ENCODE results near the gene MYO1D. TPM values are rescaled to one million over a fixed set of nuclear protein-coding genes. Genes with fewer than 3 reads are reported as not detected.

MYO1D gene
- total and polyA plus RNA-seq, 2 of the 13 experiments (the other 11 are each of a cell fraction or from before 2014, with no cell fraction given) = 13.2 to 17.3 TPM

GRCh38 chr17:32813021-32813420 is 63.9 kb downstream of the MYO1D start (continued):
- TF ChIP-seq THAP9 (CRISPR knock-in tag; IDR thresholded peaks at IDR 0.05; ENCODE audit: borderline replicate concordance) (no peak), SP5 (CRISPR knock-in tag; IDR thresholded peaks at IDR 0.05; ENCODE audit: borderline replicate concordance, low read depth) (no peak), NFATC3 (CRISPR knock-in tag; IDR thresholded peaks at IDR 0.05) (no peak), ZNF460 (CRISPR knock-in tag; IDR thresholded peaks at IDR 0.05; ENCODE audit: borderline replicate concordance) (no peak), RFXAP (CRISPR knock-in tag; IDR thresholded peaks at IDR 0.05; ENCODE audit: borderline replicate concordance) (no peak), THYN1 (CRISPR knock-in tag; IDR thresholded peaks at IDR 0.05; ENCODE audit: borderline replicate concordance, low read depth) (no peak), SP2 (CRISPR knock-in tag; IDR thresholded peaks at IDR 0.05) (no peak)

GRCh38 chr17:32810690-32811089 is 66.2 kb downstream of the MYO1D start:
- H3K4me2 ChIP-seq (ENCODE audit: low read depth, low read length) = no peak overlapping the region
- DNase-seq (ENCODE audit: low spot score) (no peak), ATAC-seq (no peak), FAIRE-seq (no peak)
- no peak overlapping the region for H2AFZ ChIP-seq (ENCODE audit: low read length)
- no peak overlapping the region for H3K27ac ChIP-seq (ENCODE audit: extremely low read length, insufficient read depth, low read length)
- no peaks in the 10 kb centered on the region for H3K9me3 ChIP-seq (ENCODE audit: low read length)
- BruUV-seq (replicated peaks) = no TSS peak
- in situ Hi-C loops (cut with HindIII; ENCODE audit: extremely low pct_ligation_motif_present, low pct_unique_long_range_greater_than_20kb) = no loop called here
- no peak overlapping the region for H3K4me3 ChIP-seq (replicated peaks in 1 of 3; ENCODE audit: insufficient read depth in 1 of 3, low read depth in 2 of 3, low read length in 3 of 3)
- peaks cover 39% of the 10 kb centered on the region for H3K4me1 ChIP-seq (ENCODE audit: insufficient read depth, low read length)
- no peaks in the 10 kb centered on the region for H3K79me2 ChIP-seq (ENCODE audit: insufficient read depth, low read length)
- ChIA-PET CTCF (ENCODE audit: low intra/inter-chr PET ratio, low total read pairs) (no interaction called here), POLR2A (no interaction called here)
- WGBS (ENCODE audit: low lambda C conversion rate) = 99% methylated on average over 5 of the region's 5 CpGs
- no peak overlapping the region for H3K9ac ChIP-seq (ENCODE audit: insufficient read depth, low read depth, low read length)
- no peaks in the 10 kb centered on the region for H4K20me1 ChIP-seq (ENCODE audit: insufficient read depth, low read length)
- no peaks in the 10 kb centered on the region for H3K27me3 ChIP-seq (ENCODE audit: control insufficient read depth in 1 of 2, insufficient read depth in 2 of 2, low read length in 2 of 2)
- no peaks in the 10 kb centered on the region for H3K36me3 ChIP-seq (replicated peaks in 1 of 2; ENCODE audit: control insufficient read depth in 1 of 2, insufficient read depth in 2 of 2, low read length in 2 of 2)
- intact Hi-C loops (cut with micrococcal nuclease; ENCODE audit: unreplicated experiment) = no loop called here
- TF ChIP-seq POLR2G (IDR thresholded peaks at IDR 0.05; ENCODE audit: low read depth, low read length) = no peak
- no peak for TF ChIP-seq KAT8 (CRISPR knock-in tag; IDR thresholded peaks at IDR 0.05)
- TF ChIP-seq ZNF407 (CRISPR knock-in tag; IDR thresholded peaks at IDR 0.05; ENCODE audit: not compliant biosample characterization) = no peak
- TF ChIP-seq SAFB2 (CRISPR knock-in tag; IDR thresholded peaks at IDR 0.05; ENCODE audit: borderline replicate concordance, low read depth) = no peak
- no peak for TF ChIP-seq ZSCAN9 (CRISPR knock-in tag; IDR thresholded peaks at IDR 0.05; ENCODE audit: borderline replicate concordance)
- TF ChIP-seq PITX1 (CRISPR knock-in tag; IDR thresholded peaks at IDR 0.05) = no peak
- TF ChIP-seq HES4 (CRISPR knock-in tag; IDR thresholded peaks at IDR 0.05; ENCODE audit: borderline replicate concordance) = no peak

Measured in HepG2 (cell line).